8988T (cell line): ENCODE measurements around the gene LTBP4.
"Not testable (repeated sequence)": the region's sequence is repeated elsewhere in the genome, so short reads cannot be mapped to it uniquely, and the experiment has no call there.

Experiments used
- DNase-seq: peaks from one replicate; pipeline ENCODE4 v3.0.0; 2011

The LTBP4 gene, protein sequence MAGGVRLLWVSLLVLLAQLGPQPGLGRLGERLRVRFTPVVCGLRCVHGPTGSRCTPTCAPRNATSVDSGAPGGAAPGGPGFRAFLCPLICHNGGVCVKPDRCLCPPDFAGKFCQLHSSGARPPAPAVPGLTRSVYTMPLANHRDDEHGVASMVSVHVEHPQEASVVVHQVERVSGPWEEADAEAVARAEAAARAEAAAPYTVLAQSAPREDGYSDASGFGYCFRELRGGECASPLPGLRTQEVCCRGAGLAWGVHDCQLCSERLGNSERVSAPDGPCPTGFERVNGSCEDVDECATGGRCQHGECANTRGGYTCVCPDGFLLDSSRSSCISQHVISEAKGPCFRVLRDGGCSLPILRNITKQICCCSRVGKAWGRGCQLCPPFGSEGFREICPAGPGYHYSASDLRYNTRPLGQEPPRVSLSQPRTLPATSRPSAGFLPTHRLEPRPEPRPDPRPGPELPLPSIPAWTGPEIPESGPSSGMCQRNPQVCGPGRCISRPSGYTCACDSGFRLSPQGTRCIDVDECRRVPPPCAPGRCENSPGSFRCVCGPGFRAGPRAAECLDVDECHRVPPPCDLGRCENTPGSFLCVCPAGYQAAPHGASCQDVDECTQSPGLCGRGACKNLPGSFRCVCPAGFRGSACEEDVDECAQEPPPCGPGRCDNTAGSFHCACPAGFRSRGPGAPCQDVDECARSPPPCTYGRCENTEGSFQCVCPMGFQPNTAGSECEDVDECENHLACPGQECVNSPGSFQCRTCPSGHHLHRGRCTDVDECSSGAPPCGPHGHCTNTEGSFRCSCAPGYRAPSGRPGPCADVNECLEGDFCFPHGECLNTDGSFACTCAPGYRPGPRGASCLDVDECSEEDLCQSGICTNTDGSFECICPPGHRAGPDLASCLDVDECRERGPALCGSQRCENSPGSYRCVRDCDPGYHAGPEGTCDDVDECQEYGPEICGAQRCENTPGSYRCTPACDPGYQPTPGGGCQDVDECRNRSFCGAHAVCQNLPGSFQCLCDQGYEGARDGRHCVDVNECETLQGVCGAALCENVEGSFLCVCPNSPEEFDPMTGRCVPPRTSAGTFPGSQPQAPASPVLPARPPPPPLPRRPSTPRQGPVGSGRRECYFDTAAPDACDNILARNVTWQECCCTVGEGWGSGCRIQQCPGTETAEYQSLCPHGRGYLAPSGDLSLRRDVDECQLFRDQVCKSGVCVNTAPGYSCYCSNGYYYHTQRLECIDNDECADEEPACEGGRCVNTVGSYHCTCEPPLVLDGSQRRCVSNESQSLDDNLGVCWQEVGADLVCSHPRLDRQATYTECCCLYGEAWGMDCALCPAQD (N-terminal part only)

DNA sequence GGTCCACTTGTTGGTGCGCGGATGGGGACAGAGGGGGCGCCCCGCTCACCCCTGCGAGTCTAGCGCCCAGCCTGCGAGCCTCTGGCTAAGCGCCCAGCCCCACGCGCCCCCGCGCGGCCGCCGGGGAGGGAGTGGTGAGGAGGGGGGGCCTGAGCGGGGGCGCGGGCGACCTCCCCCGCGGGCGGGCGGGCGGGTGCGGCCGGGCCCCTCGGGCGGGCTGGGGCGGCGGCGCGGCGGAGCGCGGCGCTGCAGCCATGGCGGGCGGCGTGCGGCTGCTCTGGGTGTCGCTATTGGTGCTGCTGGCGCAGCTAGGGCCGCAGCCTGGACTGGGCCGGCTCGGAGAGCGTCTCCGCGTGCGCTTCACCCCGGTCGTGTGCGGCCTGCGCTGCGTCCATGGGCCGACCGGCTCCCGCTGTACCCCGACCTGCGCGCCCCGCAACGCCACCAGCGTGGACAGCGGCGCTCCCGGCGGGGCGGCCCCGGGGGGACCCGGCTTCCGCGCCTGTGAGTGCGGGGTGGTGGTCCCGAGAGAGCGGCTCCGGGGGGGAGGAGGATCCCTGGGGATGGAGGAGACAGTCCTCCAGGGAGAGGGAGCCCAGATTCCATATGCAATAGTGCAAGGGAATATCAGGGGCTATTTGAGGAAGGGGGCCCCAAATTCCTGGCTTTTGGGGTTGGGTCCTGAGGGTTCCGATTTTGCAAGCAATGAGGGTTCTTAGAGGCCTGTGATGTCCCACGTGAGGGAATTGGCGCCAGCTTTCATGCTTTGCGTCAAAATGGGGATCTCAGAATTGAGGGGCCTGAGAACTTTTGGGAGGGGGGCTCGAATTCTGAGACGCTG lies at the start of gene LTBP4:
Gene LTBP4, plus strand, starts transcription at position 236 of the 841 bp plus-strand sequence. Its CDS starts 19 bp downstream, at position 255.
- DNase-seq = no peak

- no peak for DNase-seq
Measured at GRCh38 chr19:40552848-40553247, 48.3 kb upstream of the LTBP4 start.

DNA sequence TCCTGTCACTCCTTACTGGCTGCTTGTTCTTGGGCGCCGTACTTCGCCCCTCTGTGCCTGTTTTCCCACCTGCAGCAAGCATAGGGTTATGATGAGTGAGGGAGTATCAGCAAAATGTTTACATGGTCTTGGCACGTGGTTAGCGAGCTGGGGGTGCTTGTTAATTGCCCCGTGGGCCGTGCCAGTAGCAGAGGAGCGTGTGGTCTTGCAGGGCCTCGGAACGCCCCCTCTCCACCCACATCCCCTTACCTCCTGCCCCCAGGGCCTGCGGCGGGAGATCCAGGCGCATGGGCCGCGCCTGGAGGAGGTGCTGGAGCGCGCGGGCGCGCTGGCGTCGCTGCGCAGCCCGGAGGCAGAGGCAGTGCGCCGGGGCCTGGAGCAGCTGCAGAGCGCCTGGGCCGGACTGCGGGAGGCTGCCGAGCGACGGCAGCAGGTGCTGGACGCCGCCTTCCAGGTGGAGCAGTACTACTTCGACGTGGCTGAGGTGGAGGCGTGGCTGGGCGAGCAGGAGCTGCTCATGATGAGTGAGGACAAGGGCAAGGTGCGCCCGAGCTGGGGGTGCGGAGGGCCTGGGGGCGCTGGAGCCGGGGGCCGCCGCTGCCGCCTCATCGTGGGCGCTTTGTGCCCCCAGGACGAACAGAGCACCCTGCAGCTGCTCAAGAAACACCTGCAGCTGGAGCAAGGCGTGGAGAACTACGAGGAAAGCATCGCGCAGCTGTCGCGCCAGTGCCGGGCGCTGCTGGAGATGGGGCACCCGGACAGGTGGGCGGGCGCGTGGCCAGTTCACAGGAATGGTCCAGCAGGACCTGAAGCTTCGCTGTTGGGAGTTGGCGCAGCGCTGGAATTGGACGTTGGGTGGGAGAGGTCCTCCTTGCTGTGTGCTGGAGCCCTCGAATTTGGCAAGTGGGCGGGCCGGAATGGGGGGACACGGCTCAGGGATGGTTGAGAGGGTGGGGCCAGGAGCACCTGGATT lies 47.0 kb upstream of the LTBP4 start:
- no peak for DNase-seq

DNA sequence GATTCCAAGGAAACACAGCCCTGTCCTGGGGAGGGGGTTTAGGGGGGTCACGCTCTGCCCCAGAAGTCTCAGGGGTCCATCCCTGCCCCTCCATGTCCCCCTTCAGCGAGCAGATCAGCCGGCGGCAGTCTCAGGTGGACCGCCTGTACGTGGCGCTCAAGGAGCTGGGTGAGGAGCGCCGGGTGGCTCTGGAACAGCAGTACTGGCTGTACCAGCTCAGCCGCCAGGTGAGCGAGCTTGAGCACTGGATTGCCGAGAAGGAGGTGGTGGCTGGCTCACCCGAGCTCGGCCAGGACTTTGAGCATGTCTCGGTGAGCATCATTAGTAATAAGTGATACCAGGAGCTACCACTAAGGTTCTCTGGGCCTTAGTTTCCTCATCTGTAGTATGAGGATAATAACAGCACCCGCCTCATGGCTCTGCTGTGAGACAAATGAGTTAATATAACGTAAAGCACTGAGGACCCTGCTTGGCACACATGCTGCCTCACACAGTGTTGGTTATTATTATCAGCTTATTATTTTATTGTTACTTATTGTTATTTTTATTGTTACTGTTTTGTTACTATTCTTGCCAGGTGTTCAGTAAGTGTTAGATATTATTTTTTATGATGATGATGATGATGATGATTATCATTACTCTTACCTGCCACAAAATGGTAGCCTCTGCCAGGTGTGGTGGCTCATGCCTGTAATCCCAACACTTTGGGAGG lies 45.0 kb upstream of the LTBP4 start:
- DNase-seq = no peak

GRCh38 chr19:40556953-40557530 lies 44.1 kb upstream of the LTBP4 start:
- DNase-seq = no peak

GRCh38 chr19:40559394-40559793 lies 41.8 kb upstream of the LTBP4 start:
- DNase-seq = no peak

- DNase-seq = no peak
Measured at GRCh38 chr19:40560092-40560507, 41.1 kb upstream of the LTBP4 start.

DNA sequence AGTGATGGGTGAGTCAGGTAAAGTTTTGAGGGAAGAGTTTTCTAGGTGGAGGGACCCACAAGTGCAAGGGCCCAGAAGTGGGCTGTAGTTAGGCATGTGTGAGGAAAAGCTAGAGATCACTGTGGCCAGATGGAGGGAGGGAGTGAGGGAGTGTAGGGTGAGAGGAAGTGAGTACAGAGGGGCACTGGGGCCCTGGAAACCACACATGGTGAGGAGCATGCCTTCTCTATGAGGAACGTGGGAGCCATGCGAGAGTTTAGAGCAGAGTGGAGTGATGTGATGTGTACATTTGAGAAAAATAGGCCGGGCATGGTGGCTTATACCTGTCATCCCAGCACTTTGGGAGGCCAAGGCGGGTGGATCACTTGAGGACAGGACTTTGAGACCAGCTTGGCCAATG lies 39.2 kb upstream of the LTBP4 start:
- DNase-seq = no peak

- DNase-seq = not testable (repeated sequence)
Measured at GRCh38 chr19:40564535-40564934, 36.6 kb upstream of the LTBP4 start.

DNA sequence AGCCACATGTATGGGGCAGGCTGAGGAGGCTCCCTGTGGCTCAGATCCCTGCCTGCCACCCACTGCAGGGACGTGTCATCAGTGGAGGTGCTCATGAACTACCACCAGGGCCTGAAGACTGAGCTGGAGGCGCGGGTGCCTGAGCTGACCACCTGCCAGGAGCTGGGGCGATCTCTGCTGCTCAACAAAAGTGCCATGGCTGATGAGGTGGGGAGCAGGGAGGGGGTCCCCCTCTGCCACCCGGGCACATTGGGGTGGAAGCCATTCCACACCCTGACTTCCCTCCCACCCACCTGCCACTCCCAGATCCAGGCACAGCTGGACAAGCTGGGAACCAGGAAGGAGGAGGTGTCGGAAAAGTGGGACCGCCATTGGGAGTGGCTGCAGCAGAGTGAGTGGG lies 35.8 kb upstream of the LTBP4 start:
- DNase-seq = no peak

DNA sequence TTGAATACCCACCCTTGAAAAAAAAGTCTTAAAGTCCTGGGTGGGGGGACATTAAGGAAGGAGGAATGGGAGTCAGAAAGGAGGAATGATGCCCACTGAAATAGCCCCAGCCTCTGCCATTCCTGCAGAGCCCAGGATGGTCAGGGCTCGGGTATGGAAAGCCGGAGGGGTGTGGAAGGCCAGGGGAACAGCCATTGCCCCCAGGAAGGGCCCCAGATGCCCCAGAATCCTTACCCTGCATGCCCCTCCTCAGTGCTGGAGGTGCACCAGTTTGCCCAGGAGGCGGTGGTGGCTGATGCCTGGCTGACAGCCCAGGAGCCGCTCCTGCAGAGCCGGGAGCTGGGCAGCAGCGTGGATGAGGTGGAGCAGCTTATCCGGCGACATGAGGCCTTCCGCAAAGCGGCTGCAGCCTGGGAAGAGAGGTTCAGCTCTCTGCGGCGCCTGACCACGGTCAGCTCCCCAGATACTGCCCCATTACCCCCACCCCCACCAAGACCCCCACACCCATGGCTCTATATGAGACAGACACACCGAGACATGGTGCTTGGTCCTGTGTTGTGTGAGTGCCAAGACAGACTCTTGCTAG lies 35.2 kb upstream of the LTBP4 start:
- no peak for DNase-seq

DNA sequence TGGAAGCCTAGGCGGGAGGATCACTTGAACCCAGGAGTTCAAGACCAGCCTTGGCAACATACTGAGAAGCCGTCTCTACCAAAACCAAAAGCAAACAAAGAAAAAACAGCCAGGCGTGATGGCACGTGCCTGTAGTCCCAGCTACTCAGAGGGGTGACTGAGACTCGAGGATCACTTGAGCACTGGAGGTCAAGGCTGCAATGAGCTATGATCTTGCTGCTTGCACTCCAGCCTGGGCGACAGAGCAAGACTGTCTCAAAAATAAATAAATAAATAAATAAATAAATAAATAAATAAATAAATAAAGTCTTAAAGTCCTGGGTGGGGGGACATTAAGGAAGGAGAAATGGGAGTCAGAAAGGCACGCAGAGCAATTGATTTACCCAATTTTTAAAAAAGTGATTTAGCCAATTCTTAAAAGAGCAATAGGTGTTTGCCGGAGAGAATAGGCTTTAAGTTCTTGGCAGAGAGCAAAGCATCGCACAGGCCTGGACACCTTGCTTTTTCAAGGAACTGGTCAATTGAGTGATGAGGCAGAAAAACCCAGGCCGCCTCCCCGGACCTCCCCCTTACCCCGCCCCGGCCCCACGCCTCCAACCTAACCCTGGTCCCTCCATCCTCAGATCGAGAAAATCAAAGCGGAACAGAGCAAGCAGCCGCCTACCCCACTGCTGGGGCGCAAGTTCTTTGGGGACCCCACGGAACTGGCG lies 34.0 kb upstream of the LTBP4 start:
- no peak for DNase-seq

- no peak for DNase-seq
Measured at GRCh38 chr19:40567750-40568494, 33.2 kb upstream of the LTBP4 start.

DNA sequence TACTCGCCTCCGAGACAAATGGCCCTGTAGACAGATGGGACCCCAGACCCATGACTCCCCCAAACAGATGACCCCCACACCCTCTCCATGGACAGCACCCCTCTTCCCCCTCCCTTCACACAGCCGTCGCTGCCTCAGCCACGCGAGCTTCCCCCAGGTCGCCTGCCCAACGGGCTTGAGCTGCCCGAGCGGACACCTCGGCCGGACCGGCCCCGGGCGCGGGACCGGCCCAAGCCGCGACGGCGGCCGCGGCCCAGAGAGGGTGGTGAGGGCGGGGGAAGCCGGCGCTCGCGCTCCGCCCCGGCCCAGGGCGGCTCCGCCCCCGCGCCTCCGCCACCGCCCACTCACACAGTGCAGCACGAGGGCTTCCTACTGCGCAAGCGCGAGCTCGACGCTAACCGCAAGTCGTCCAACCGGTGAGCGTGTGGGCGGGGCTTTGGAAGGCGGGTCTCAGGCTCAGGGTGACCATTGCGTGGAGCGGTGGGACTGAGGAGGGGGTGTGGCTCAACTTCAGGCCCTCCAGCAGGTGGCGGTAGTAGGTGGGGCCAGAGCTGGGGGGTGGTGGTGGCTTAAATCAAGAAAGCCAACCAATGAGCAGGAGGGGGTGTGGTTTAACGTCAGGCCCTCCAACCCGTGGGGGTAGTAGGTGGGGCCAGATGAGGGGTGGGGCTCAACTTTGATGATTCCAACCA lies 30.7 kb upstream of the LTBP4 start:
- peak; percentile 98 for DNase-seq

GRCh38 chr19:40571005-40571318 lies 30.2 kb upstream of the LTBP4 start:
- DNase-seq = no peak

- no peak for DNase-seq
Measured at GRCh38 chr19:40571831-40572495, 29.2 kb upstream of the LTBP4 start.

GRCh38 chr19:40575326-40575725 lies 25.8 kb upstream of the LTBP4 start:
- DNase-seq = no peak
